Naive thymus-derived CD4-positive, alpha-beta T cell (primary cell): ENCODE measurements around the gene SYCP2L. TPM values are rescaled to one million over a fixed set of nuclear protein-coding genes. Genes with fewer than 3 reads are reported as not detected.
"Not testable (repeated sequence)": the region's sequence is repeated elsewhere in the genome, so short reads cannot be mapped to it uniquely, and the experiment has no call there.

Experiments used
- ATAC-seq: fragments of 150-1000 bp; cut with Tn5 transposase; 2 replicates; pipeline ENCODE4 v1.10.0; 2021; ENCODE audit warnings: mild to moderate bottlenecking, moderate library complexity
- CTCF ChIA-PET: fragments of 350-600 bp; sonication (Branson Sonifier 250); formaldehyde crosslinking; loops from one replicate; lab custom pipeline; 2021; ENCODE audit warnings: antibody characterized with exemption; lab: Charles Lee
- POLR2A ChIA-PET: fragments of 350-600 bp; sonication (Branson Sonifier 250); formaldehyde crosslinking; loops from one replicate; lab custom pipeline; 2021; ENCODE audit warnings: antibody characterized with exemption, inconsistent platforms; lab: Charles Lee
- DNase-seq, 9 donors: peaks; one replicate each; pipeline versions ENCODE4 v3.0.0 to v3.0.0-alpha.2; 2020 to 2022; ENCODE audit warnings: mixed read lengths in 1 of 9
- H3K27ac ChIP-seq: one replicate; pipeline ENCODE4 v1.7.0; 2013; ENCODE audit warnings: mild to moderate bottlenecking, low read depth, low read length, moderate library complexity
- H3K27me3 ChIP-seq, 2 donors: one replicate each; pipeline ENCODE4 v1.7.0; 2013; ENCODE audit warnings: low read length in 2 of 2, mild to moderate bottlenecking in 2 of 2, moderate library complexity in 2 of 2; ENCODE audit not compliant: control insufficient read depth in 2 of 2, insufficient read depth in 2 of 2
- H3K36me3 ChIP-seq, 3 experiments: 1 replicate in 2 of 3; 2 replicates in 1 of 3; pipeline ENCODE4 v1.7.0; 2013; ENCODE audit warnings: low read length in 3 of 3, mild to moderate bottlenecking in 3 of 3, moderate library complexity in 1 of 3; ENCODE audit not compliant: insufficient read depth in 3 of 3, control insufficient read depth in 2 of 3
- H3K4me1 ChIP-seq, 2 donors: one replicate each; pipeline ENCODE4 v1.7.0; 2013; ENCODE audit warnings: low read length in 2 of 2, mild to moderate bottlenecking in 2 of 2, moderate library complexity in 1 of 2; ENCODE audit not compliant: control insufficient read depth in 2 of 2, insufficient read depth in 2 of 2
- H3K4me3 ChIP-seq: 2 replicates; pipeline ENCODE4 v1.7.0; 2013; ENCODE audit warnings: mild to moderate bottlenecking, low read length
- H3K9me3 ChIP-seq, 3 experiments: 1 replicate in 2 of 3; 2 replicates in 1 of 3; pipeline ENCODE4 v1.7.0; 2013; ENCODE audit warnings: low read length in 3 of 3; ENCODE audit not compliant: control insufficient read depth in 2 of 3
- H3K27ac Mint-ChIP-seq, 9 donors: one replicate each; pipeline ENCODE4 v1.8.0; 2020 to 2022; ENCODE audit warnings: mixed read lengths in 9 of 9, mild to moderate bottlenecking in 8 of 9, moderate library complexity in 5 of 9, inconsistent platforms in 2 of 9
- H3K27me3 Mint-ChIP-seq, 5 donors: one replicate each; pipeline ENCODE4 v1.8.0; 2021 to 2022; ENCODE audit warnings: mixed read lengths in 5 of 5, mild to moderate bottlenecking in 1 of 5
- H3K36me3 Mint-ChIP-seq, 5 donors: one replicate each; pipeline ENCODE4 v1.8.0; 2020 to 2022; ENCODE audit warnings: mixed read lengths in 5 of 5, mild to moderate bottlenecking in 3 of 5, inconsistent platforms in 1 of 5
- H3K4me1 Mint-ChIP-seq, 7 donors: one replicate each; pipeline ENCODE4 v1.8.0; 2020 to 2022; ENCODE audit warnings: mixed read lengths in 7 of 7, mild to moderate bottlenecking in 3 of 7, inconsistent platforms in 1 of 7
- H3K4me3 Mint-ChIP-seq, 10 donors: one replicate each; pipeline ENCODE4 v1.8.0; 2020 to 2022; ENCODE audit warnings: mild to moderate bottlenecking in 10 of 10, mixed read lengths in 10 of 10, moderate library complexity in 6 of 10, inconsistent platforms in 2 of 10
- H3K9me3 Mint-ChIP-seq, 11 donors: one replicate each; pipeline ENCODE4 v1.8.0; 2020 to 2022; ENCODE audit warnings: mixed read lengths in 11 of 11, mild to moderate bottlenecking in 4 of 11, inconsistent platforms in 1 of 11, moderate library complexity in 1 of 11
- intact Hi-C, 2 donors: fragments of 100-400 bp; cut with micrococcal nuclease; formaldehyde crosslinking; loops; one replicate each; pipeline ENCODE4 v1.15.1; 2023
- polyA plus RNA-seq, 2 donors: library from polyadenylated mRNA; unstranded; fragments of 300-500 nt; fragmentation: Illumina TruSeq; gene quantifications; one replicate each; pipeline ENCODE4 v1.2.3, GENCODE V29; 2021
- total RNA-seq, 6 experiments: library from RNA in 5 of 6; stranded (reverse) in 5 of 6; gene quantifications; 1 replicate in 5 of 6; 2 replicates in 1 of 6; pipeline ENCODE4 v1.2.3 and lab custom pipeline; 2021 to 2026

Gene SYCP2L
- total and polyA plus RNA-seq, 7 experiments from 2014 or later = 0.20 to 0.40 TPM; not detected in 5

DNA sequence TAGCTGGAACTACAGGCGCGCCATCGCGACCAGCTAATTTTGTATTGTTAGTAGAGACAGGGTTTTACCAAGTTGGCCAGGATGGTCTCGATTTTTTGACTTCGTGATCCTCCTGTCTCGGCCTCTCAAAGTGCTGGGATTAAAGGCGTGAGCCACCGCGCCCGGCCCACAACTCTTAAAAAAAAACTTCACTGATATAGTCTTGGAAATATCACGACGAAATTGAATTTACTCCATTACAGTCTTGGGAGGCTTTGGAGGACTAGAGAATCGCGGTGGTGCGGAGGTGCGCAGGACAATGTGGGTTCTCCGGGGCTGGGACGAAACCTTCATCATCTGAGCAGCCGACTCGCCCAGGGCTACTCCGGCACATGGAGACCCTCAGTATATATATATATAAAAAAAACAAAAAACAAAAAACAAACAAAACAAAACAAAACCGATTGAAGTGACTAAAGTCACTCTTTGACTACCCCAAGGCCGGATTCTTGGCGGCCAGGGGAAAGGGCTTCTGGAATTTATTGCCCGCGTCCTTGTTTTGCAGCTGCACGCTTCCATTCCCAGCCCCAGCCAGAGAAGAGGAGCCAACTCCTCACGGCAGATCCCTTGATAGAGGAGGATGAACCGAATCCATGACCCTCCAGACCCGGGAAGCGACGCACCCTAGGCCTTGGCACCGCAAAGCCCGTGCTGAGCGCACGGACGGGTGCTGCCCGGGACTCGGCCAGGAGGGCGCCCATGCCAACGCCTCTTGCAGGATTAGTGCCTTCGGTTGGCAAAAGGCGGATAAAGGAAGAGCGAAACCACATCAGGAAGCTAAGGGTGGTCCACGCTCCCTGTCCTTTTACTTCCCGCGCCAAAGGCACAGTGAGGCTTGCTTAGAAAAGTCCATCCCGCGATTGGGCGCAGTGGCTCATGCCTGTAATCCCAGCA, 3.3 kb upstream of the SYCP2L start:
- Histone ChIP-seq H3K27me3 (peaks cover 0 to 10% of the 10 kb centered on the region in 2 donors), H3K9me3 (no peaks in the 10 kb centered on the region), H3K4me1 (no peaks in the 10 kb centered on the region), H3K27ac (no peak overlapping the region), H3K4me3 (no peak overlapping the region), H3K36me3 (no peaks in the 10 kb centered on the region)
- peak overlapping the region in 1 of 9 donors; percentile 24 for H3K27ac Mint-ChIP-seq
- no peak for DNase-seq
- peaks cover 0 to 12% (median 4%) of the 10 kb centered on the region in 11 donors for H3K9me3 Mint-ChIP-seq
- no peak for ATAC-seq
- peaks cover 0 to 4% (median 3%) of the 10 kb centered on the region in 5 donors for H3K36me3 Mint-ChIP-seq
- ChIA-PET POLR2A (no interaction called here), CTCF (no interaction called here)
- intact Hi-C loops = loop anchor here in 1 of 2 donors (10.0 kb wide), 1 partner anchor 469 kb away; the partner anchor contains the start of gene TFAP2A
- H3K4me1 Mint-ChIP-seq = peaks cover 0 to 29% (median 14%) of the 10 kb centered on the region in 7 donors
- peak overlapping the region in 5 of 10 donors; percentile 4 to 27 (median 17) for H3K4me3 Mint-ChIP-seq
- H3K27me3 Mint-ChIP-seq = peaks cover 55 to 89% (median 80%) of the 10 kb centered on the region in 5 donors

- H3K27ac ChIP-seq = no peak overlapping the region
- H3K36me3 ChIP-seq = no peaks in the 10 kb centered on the region
- no peak overlapping the region for H3K4me3 ChIP-seq
- DNase-seq (no peak), ATAC-seq (no peak)
- peaks cover 0 to 10% of the 10 kb centered on the region in 2 donors for H3K27me3 ChIP-seq
- H3K4me1 ChIP-seq = no peaks in the 10 kb centered on the region
- Mint-ChIP-seq H3K9me3 (peaks cover 0 to 14% (median 6%) of the 10 kb centered on the region in 11 donors), H3K4me3 (peak overlapping the region in 1 of 10 donors; percentile 17), H3K27me3 (peaks cover 58 to 93% (median 87%) of the 10 kb centered on the region in 5 donors), H3K36me3 (peaks cover 0 to 5% (median 3%) of the 10 kb centered on the region in 5 donors), H3K27ac (no peak overlapping the region), H3K4me1 (peaks cover 0 to 29% (median 14%) of the 10 kb centered on the region in 7 donors)
- intact Hi-C loops = loop anchor here in 1 of 2 donors (10.0 kb wide), 1 partner anchor 470 kb away; the partner anchor contains the start of gene TFAP2A
- POLR2A ChIA-PET = no interaction called here
- CTCF ChIA-PET = no interaction called here
- H3K9me3 ChIP-seq = no peaks in the 10 kb centered on the region
These were observed 2.4 kb upstream of the SYCP2L start for GRCh38 chr6:10884245-10884972.

DNA sequence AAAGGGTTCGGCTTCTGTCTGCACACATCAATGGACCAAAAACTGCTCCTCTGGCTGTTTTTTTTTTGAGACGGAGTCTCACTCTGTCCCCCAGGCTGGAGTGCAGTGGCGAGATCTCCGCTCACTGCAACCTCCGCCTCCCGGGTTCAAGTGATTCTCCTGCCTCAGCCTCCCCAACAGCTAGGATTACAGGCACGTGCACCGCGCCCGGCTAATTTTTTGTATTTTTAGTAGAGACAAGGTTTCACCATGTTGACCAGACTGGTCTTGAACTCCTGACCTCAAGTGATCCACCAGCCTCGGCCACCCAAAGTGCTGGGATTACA, 524 bp upstream of the SYCP2L start:
- peaks cover 0 to 29% (median 14%) of the 10 kb centered on the region in 7 donors for H3K4me1 Mint-ChIP-seq
- H3K27ac ChIP-seq, H3K4me1 ChIP-seq, H3K27me3 ChIP-seq, H3K9me3 ChIP-seq, H3K36me3 Mint-ChIP-seq, DNase-seq, CTCF ChIA-PET, ATAC-seq, H3K4me3 ChIP-seq, H3K27ac Mint-ChIP-seq, H3K36me3 ChIP-seq, POLR2A ChIA-PET: not testable (repeated sequence)
- intact Hi-C loops = loop anchor here in 1 of 2 donors (5.0 to 10.0 kb wide), 2 partner anchors 472 to 504 kb away; partner anchors contain the start of gene TFAP2A
- peak overlapping the region in 4 of 10 donors; percentile 43 to 73 (median 68) for H3K4me3 Mint-ChIP-seq
- H3K9me3 Mint-ChIP-seq = peaks cover 0 to 20% (median 6%) of the 10 kb centered on the region in 11 donors
- H3K27me3 Mint-ChIP-seq = peaks cover 61 to 89% (median 87%) of the 10 kb centered on the region in 5 donors

DNA sequence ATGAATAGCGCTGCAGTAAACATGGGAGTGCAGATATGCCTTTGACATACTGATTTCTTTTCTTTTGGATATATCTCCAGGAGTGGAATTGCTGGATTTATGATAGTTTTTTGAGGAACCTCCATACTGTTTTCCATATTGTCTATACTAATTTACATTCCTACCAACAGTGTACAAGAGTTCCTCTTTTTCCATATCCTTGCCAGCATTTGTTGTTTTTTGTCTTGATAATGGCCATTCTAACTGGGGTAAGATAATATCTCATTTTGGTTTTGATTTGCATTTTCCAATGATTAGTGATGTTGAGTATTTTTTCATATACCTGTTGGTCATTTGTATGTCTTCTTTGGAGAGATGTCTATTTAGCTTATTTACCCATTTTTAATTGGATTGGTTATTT, 3.3 kb downstream of the SYCP2L start:
- Histone ChIP-seq H3K4me1 (no peaks in the 10 kb centered on the region), H3K4me3 (no peak overlapping the region), H3K27me3 (peaks cover 0 to 6% of the 10 kb centered on the region in 2 donors), H3K9me3 (no peaks in the 10 kb centered on the region), H3K36me3 (no peaks in the 10 kb centered on the region), H3K27ac (no peak overlapping the region)
- peaks cover 0 to 16% (median 6%) of the 10 kb centered on the region in 11 donors for H3K9me3 Mint-ChIP-seq
- intact Hi-C loops = no loop called here
- H3K4me3 Mint-ChIP-seq = no peak overlapping the region
- ChIA-PET POLR2A (no interaction called here), CTCF (no interaction called here)
- no peak overlapping the region for H3K27ac Mint-ChIP-seq
- H3K36me3 Mint-ChIP-seq = peaks cover 0 to 6% (median 3%) of the 10 kb centered on the region in 5 donors
- no peak for DNase-seq
- no peak for ATAC-seq
- peaks cover 59 to 69% (median 64%) of the 10 kb centered on the region in 5 donors for H3K27me3 Mint-ChIP-seq
- H3K4me1 Mint-ChIP-seq = peaks cover 0 to 11% (median 5%) of the 10 kb centered on the region in 7 donors

- no peak overlapping the region for H3K27ac Mint-ChIP-seq
- H3K4me1 Mint-ChIP-seq = peaks cover 0 to 6% (median 5%) of the 10 kb centered on the region in 7 donors
- Histone ChIP-seq H3K9me3 (no peaks in the 10 kb centered on the region), H3K27ac (no peak overlapping the region), H3K36me3 (no peaks in the 10 kb centered on the region), H3K4me1 (no peaks in the 10 kb centered on the region), H3K27me3 (peaks cover 0 to 3% of the 10 kb centered on the region in 2 donors), H3K4me3 (no peak overlapping the region)
- intact Hi-C loops = no loop called here
- peaks cover 0 to 6% (median 3%) of the 10 kb centered on the region in 5 donors for H3K36me3 Mint-ChIP-seq
- CTCF ChIA-PET = interaction anchor here (0.6 kb wide), 1 partner anchor 102 kb away, joined by 7 read pairs; no protein-coding TSS in a partner anchor
- peaks cover 44 to 60% (median 56%) of the 10 kb centered on the region in 5 donors for H3K27me3 Mint-ChIP-seq
- H3K4me3 Mint-ChIP-seq = no peak overlapping the region
- peaks cover 0 to 16% (median 5%) of the 10 kb centered on the region in 11 donors for H3K9me3 Mint-ChIP-seq
- DNase-seq (no peak), ATAC-seq (no peak)
- POLR2A ChIA-PET = no interaction called here
These were observed 5.1 kb downstream of the SYCP2L start for GRCh38 chr6:10891960-10892359.

GRCh38 chr6:10894958-10895357, 8.1 kb downstream of the SYCP2L start:
- peaks cover 18 to 38% (median 31%) of the 10 kb centered on the region in 5 donors for H3K27me3 Mint-ChIP-seq
- Histone ChIP-seq H3K4me1 (no peaks in the 10 kb centered on the region), H3K36me3 (no peaks in the 10 kb centered on the region), H3K9me3 (no peaks in the 10 kb centered on the region), H3K27ac (no peak overlapping the region), H3K4me3 (no peak overlapping the region), H3K27me3 (no peaks in the 10 kb centered on the region)
- no peak overlapping the region for H3K4me3 Mint-ChIP-seq
- H3K27ac Mint-ChIP-seq = no peak overlapping the region
- no peaks in the 10 kb centered on the region for H3K4me1 Mint-ChIP-seq
- POLR2A ChIA-PET = no interaction called here
- no peak for ATAC-seq
- no peaks in the 10 kb centered on the region for H3K36me3 Mint-ChIP-seq
- intact Hi-C loops = no loop called here
- peaks cover 0 to 10% (median under 1%) of the 10 kb centered on the region in 11 donors for H3K9me3 Mint-ChIP-seq
- no peak for DNase-seq
- CTCF ChIA-PET = interaction anchor here (0.5 kb wide), 1 partner anchor 1999 kb away, joined by 3 read pairs; no protein-coding TSS in a partner anchor
